Cortex of kidney (tissue), 1 donor: Measurements from ENCODE around the gene FANCI.

ENCODE experiments used
- DNase-seq: peaks from one replicate; lab custom pipeline; 2025; lab: John Stamatoyannopoulos, UW

FANCI gene

DNA sequence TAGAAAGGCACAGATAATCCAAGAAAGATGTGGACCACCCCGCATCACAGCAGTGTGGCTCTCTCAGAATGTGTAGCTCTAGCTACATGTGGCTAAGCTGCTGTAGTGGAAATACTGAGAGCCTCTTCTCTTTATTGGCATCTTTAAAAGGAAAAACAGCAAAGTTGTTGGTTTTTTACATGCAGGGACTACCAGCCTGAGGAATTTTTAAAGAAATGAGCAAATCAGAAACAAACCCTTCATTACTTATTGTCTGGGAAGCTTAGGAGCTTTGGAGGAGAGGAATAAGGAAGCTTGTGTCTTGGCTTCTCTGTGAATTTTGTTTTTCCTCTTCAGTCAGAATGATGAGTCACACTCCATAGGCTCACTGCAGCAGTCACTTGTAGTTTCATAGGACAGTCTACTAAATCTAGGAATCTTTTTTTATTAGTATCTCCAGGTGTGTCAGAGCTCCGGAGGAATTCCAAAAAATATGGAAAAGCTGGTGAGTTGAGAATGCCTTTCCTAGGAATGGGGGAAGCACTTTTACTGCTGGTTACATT is 63.3 kb downstream of the FANCI start:
- DNase-seq, result no peak

GRCh38 chr15:89307791-89308190 is 64.0 kb downstream of the FANCI start:
- no peak for DNase-seq

DNA sequence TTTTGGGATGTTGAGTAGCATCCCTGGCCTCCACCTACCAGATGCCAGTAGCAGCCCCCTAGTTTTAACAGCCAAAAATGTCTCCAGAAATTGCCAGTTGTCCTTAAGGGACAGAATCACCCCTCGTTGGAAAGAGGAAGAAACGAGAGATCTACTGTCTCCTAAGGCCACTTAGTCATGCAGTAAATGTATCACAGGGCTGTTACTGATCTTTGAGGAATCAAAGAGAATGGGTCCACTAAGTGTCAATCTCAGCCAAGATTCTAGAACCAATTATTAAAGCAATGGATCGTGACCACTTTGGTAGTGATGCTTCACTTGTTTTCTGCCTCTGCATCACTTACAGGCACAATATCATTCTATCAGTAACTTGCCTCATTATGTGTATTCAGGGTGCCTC is 64.5 kb downstream of the FANCI start:
- DNase-seq, result no peak

DNA sequence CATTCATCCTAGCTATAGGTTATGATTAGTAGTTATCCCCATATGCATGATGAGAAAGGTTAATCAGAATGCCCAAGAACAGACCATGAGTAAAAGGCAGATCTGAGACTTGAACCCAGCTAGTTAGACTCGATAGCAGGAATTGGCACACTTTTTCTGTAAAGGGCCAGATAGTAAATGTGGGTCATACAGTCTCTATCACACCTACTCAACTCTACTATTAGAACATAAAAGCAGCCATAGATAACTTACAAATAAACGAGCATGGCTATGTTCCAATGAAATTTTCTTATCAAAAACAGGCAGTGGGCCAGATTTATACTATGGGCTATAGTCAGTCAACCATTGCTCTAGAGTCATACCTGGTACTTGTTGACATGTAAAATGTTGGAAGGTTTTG is 66.2 kb downstream of the FANCI start:
- no peak for DNase-seq

GRCh38 chr15:89315375-89315929 is 71.7 kb downstream of the FANCI start:
- DNase-seq, result no peak

DNA sequence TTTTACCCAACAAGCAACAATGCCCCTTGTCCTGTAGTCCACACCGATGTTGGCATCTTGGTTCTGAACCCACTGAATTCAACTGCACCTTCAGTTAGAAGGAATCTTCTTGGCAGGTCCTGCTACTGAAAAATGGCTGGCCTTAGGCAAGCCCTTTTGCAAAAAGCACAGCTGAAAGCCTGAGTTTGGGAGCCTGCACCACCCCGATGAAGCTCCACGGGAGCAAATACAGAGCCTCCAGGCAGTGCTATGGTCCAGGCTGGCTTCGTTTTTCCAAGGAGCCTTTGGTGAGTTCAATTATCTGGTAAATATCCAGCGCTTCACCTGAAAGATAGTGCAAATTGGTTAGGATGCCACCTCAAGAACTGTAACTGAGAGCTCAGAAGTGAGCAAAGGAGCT is 72.7 kb downstream of the FANCI start:
- no peak for DNase-seq

DNA sequence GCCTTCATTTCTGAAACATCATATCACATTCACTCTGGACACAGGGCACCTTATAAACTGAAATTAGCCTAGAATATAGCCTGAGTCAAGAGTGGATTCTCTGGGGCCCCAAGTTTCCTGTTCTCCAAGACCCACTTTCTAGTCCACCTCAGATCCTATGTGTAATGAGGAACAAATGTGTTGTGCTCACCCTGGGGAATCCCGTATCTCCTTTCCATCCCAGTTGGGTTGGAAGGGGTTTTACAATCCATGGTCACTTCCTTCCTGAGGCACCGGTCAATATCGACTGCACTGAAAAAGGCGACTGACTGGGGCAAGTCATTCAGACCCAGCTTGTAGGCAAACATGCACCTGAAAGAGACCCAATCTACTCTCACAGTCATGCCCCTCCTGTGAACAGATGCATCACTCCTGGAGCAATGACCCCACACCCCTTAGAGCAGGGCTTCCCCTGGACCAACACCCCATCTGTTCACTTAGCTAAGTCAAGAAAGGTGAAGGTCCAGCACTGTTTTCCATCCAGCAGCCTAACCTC is 73.5 kb downstream of the FANCI start:
- DNase-seq, result no peak

DNA sequence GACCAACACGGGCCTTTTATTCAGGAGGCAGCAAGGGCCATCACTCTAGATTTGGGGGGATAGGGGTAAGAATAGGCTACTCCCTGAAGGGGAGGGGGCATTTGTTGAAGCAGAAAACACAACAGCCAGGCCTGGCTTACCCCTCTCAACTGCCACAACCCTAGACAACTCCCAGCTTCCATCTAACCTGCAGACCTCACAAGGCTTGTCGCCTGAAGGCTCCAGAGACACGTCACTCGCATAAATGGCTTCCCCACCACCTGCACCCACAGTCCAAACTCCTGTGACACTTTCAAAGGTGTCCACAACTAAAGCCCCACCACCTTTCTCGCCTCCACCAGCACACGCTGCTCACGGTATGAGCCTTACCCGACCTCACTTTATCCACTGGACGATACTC is 75.9 kb downstream of the FANCI start:
- no peak for DNase-seq

- no peak for DNase-seq
Measured at GRCh38 chr15:89320200-89320599, 76.4 kb downstream of the FANCI start.

DNA sequence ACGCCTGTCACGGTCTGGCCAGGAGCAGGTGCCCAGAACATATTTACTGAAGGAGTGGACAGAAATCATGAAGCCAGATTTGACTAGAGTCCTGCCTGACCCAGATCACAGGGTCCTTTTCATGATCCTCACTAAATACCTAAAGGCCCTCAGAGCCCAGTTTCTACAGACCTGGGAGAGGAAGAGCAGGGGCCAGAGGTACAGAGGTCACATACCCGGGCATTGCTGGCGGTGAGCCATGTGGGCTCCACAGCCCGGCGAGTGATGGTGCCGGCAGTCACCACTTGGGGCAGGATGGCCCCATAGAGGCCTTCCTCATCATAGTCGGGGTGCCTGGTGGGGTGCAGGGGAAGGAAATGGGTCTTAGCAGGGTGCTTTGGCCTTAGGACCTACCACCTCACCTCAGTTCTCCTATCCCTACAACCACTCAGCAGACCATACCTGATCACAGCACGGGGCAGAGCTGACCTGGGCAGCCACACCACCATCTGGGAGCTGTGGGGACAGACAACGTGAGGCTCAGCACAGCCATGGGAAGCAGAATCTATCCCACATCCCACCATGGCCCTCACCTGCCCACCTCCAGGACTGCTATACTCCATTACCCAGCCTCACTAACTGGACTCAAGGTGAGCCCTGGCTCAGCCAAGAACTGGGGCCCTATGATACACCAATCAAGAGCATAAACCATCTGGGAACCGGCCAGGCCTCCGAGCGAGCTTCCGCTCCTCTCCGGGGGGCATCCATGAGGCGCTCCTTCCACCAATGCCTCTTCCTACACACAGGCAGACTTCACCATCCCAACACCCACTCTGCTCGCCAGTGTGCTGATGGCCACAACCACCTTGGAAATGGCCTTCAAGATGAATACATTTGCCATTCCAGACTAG is 78.0 kb downstream of the FANCI start:
- no peak for DNase-seq

GRCh38 chr15:89322822-89323221 is 79.0 kb downstream of the FANCI start:
- DNase-seq, result no peak

DNA sequence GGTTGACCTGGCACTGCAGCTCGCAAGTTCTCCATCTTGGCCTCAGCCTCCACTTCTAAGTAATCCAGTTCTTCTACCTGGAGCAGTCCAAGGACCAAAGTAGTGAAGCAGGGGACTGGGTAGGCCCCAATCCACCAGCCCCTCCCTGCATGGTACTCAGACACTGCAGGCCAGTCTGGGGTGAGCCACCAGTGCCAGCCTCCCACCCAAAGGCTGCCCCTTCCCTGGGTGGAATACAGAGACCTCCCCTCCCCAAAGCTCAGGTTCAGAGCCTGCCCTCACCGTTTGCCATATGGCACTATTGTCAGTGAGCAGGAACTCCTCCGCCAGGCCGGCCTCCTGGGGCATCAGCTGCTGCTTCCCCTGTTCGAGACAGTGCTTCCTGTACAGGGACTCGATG is 80.0 kb downstream of the FANCI start:
- DNase-seq, result no peak

- DNase-seq, result no peak
Measured at GRCh38 chr15:89325039-89325803, 81.4 kb downstream of the FANCI start.

DNA sequence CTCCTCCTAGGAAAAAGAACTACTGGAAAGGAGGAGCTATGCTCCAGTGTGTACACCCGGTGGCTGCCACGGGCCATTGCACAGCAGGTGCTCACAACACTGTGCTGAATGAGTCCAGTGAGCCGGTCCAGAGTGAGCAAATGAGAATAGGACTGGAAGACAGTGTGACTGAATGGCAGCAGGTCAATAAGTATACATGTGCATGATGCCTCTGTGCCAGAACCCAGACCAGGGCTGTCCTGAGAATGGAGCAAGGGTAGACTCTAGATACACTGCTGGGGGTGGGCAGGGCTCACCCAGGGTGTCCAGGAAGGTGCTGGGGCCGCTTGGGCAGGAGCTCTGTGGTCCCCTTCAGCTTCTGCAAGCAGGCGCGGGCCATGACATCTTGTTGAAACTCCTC is 82.5 kb downstream of the FANCI start:
- no peak for DNase-seq

GRCh38 chr15:89327113-89327512 is 83.3 kb downstream of the FANCI start:
- DNase-seq, result no peak

DNA sequence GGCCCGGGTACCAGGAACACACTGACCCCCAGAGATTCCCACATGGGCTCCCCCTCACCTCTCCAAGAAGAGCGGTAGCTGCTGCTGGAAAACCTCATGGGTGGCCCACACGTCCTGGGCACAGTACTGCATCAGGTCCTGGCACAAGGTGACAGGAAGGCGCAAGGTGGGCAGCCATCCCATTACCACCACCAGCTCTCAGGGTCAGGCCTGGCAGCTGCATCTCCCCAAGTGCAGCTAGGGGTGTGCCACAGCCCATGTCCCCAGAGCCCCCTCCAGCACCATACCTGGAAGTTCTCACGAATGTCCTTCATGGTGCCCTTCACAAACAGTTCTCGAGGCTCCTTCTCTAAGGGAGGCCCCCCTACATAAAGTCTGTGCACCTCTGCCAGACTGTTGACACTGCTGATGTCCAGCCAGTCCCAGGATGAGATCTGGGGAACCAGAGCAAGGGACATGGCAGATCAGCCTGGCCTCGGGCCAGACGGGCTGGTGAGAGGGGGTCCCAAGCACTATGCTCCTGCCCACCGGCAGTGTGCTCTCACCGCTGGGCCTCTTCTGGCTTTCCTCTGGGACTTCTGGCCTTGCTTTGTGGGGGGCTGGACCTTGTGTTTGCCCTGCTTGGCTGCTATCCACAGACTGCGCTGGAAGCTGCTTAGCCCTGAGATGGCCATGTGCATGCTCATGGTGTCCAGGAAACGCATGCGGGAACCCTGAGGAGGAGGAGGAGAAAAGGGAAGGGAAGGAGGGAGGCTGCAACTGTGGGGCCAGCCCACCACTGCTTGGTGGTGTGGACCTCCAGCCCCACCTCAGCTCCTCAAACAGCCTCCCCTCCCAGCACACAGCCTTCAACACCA is 84.8 kb downstream of the FANCI start:
- DNase-seq, result no peak

DNA sequence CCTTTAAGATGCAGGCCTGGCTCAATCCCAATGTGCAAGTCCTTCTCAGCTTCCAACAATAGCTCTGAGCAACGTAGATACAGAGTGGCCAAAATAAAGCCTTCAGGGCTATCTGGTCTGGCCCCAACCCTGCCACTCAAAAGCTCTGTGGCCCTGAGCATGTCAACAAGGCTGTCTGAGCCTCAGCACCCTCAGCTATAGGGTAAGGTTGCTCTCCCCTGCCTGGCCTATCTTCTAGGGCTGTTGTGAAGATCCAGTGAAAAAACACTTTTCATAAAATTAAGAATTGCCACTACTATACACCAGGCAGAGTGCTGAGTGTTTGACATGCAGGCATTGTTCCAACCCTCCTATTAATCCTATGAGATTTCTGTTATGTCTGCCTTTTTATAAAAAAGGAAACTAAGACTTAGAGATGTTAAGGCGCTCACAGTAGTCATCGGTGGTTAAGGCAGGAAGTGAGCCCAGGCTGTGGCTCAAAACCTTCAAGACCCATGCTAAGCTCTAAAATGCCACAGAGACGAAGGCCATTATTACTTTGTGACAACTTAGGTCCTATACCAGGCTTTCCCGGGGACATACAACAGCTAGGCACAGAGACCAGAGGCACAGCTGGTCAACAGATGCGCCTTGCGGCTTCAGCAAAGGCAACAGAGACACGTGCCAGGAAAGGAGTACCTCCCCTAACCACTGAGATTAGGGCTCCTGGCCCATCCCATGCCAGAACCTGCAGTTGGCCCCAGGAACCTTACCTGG is 85.7 kb downstream of the FANCI start:
- DNase-seq, result no peak

GRCh38 chr15:89330119-89330518 is 86.3 kb downstream of the FANCI start:
- DNase-seq, result no peak

- no peak for DNase-seq
Measured at GRCh38 chr15:89330881-89331595, 87.3 kb downstream of the FANCI start.

GRCh38 chr15:89332446-89332845 is 88.7 kb downstream of the FANCI start:
- no peak for DNase-seq
